ENCODE data around the gene OR10G3.

The OR10G3 gene

GRCh38 chr14:21534576-21534975 lies 45.3 kb downstream of the OR10G3 start:
- DNase-seq, result peak; percentile 62 to 72

DNA sequence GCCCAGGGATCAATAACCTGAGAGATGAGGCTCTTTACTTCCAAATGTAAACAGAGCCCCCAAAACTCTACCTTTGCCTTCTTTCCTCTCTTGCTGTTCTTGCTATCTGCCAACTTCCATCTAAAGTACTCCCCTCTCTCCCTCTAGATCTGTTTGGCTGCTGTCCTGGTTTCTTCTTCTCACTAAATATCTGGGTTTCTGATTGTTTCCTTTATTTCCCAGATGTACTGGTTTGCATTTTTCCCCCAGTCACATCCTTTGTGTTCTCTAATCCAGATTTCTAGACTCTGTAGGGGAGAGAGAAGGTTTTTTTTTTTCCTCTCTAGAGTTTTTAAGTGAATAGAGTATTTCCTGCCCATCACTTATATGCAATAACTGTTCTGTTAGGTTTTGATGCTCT lies 46.6 kb downstream of the OR10G3 start:
- no peak for DNase-seq

- no peak for DNase-seq
These were observed 50.4 kb downstream of the OR10G3 start for GRCh38 chr14:21529515-21529914.

DNA sequence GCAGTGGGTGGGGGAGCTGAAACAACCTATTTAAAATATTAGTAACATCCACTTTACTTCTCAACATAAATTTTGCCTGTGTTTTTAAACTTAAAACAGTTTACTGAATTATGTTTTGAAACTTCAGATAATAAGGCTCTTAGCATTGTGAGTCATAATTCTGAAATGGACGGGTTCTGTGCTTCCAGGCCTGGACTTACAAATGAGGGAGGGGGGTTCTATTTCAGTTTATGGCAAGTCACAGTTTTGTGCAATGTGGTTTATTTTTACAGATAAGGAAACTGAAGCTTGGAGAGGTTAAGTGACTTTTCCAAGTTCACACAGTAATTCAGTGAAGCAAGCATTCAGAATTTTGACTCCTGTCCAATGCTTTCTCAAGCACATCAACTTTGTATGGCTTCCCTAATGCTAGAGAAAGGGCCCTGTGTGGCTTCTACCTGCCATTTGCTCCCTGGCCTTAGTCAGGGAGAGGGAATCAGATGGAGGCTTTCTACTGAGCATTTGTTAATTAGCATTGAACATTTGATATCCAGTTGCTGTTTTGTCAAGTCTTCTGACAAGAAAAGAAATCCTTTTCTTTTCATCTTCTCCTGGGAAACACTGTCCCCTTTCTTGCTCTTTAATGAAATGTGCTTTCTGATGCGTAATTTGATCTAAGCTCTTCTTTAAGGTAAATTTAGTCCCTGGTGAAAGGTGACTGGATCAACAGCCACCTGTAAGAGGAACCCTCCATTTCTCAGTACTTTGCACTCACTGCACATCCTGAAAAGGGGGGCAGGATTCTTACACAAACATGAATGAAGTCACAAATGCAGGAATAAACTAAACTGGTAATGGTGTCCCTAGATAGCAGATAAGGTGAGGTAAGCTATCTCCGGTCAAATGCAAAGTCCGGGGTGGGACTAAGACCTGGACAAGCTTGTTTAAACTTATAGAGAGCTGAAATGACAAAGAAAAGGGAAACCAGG lies 51.2 kb downstream of the OR10G3 start:
- DNase-seq, result no peak

DNA sequence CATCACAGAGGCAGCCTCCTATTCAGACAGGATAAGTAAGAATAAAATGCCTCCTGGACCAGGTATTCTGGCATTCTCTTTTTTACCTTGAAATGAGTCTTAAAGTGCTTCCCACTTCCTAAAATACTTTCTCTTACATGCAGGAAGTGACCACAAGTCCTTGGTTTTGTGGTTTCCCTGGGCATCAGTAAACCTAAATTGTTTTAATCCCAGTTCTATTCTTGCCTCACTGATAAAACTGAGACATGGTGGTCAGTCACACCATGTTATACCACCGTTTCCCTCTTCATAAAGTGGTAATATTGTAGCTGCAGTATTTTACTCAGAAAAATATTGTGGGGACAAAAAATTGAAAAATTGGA lies 52.6 kb downstream of the OR10G3 start:
- DNase-seq, result no peak

DNA sequence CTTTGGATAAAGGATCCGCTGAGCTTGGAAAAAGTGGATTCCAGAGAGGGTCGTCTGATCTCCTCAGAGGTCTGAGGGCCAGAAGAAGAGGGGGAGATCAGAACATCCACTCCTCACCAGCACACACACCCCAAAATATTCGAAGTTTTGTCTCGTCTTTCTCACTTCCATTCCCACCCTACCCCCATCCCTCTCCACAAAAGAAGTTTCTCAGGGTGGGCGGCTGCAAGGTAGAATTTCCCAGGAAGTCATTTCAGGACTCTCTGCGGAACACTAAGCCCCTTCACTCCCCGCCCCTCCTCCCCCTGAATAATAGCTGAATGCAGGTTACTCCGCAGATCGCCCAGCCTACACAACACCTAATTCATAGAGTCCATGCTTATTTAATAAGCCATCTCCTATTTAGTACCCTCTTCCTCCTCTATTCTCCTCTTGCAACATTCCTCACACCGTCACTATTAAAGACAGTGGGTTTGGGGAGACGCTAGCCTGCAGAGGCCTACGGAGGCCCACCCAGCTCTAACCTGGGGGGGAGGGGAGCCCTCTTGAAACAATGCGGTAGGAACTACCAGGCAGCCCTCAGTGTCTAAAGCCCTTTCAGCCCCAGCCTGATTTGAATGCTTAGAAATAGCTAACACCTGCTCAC lies 53.1 kb downstream of the OR10G3 start:
- no peak for DNase-seq

GRCh38 chr14:21525962-21526671 lies 53.8 kb downstream of the OR10G3 start, which contains the start of gene SALL2:
TSS of gene SALL2 (minus strand) at chr14:21526346. CDS start at chr14:21526127, 219 bp downstream.
- peak; percentile 6 to 13 for DNase-seq

DNA sequence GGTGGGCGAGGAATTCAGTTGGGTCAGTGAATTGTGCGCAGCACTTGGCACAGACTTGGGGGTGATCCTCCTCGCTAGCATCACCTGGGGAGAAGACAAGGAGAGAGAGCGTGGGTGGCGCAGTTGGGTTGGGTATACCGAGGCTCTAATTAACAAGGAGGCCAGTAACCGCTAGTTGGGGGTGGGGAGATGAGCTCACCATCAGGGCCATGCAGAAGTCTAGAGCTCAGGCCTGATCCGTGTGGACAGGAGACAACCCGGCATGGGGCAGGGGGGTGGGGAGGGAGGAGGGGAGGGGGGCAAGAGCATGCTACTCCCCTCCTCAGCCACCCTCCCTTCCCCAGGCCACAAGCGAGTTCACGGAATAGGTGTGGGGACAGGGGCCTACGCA lies 54.3 kb downstream of the OR10G3 start:
- no peak for DNase-seq

DNA sequence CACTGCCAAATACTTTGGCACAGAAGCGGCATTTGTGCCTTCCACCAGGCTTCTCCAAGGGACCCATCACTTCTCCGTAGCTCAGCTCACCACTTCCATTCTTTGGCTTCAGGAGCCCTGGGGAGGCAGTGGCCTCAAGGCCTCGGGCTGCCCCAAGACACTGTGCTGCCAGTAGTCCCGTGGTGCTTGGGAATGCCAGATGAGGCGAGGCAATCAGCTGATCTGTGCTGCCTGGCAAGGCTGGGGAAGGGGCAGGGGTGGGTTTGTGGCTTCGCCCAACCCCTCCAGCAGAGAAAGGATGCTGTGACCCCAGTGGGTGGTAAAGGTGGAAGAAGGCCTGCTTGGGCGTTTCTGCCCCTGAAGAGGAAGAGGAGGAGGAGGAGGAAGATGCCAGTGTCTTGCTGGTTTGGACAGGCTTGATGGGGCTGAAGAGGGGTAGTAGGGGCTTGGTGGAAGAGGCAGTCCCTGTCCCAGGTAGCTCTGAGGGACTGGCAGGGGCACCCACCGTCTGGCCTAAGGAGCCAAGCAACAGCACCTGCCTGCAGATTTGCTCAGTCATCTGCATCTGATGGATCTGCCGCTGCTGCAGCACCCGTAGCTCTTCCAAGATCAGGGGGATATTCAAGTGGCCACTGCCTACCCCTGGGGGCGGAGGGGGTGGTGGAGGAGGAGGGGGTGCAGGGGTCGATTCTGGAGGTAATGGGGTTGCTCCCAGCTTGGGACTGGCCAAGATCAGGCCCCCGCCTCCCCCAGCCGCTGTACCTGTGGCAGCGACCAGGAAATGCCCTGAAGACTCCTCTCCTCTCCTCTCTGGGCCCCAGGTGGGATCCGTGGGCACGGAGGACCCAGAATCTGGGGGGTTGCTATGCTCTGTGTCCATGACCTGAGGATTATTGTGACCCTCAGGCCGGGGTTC lies 55.0 kb downstream of the OR10G3 start:
- DNase-seq, result no peak

- no peak for DNase-seq
These were observed 56.7 kb downstream of the OR10G3 start for GRCh38 chr14:21523203-21523602.

DNA sequence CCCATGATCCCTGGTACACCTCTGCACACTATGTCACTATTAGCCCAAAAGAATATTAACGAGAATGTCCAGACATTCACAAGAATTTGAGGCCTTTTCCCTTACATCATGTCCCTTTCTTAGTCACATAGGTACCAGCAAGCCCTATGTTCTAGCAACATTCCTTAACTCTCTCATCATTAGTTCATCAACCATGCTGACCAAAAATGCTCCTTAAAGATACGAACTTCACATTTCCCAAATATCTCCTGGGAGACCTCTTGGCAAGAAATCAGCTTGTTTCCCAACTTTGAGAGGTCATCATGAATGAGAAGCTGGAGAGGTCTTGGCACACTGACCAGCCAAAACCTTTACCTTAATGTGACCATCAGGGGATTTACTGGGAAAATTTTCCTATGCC lies 58.4 kb downstream of the OR10G3 start:
- DNase-seq, result no peak

GRCh38 chr14:21520767-21521166 lies 59.1 kb downstream of the OR10G3 start:
- DNase-seq, result no peak

- no peak for DNase-seq
These were observed 61.2 kb downstream of the OR10G3 start for GRCh38 chr14:21518725-21519124.

Measured in Kasumi-1 (cell line).